ENCODE measurements around the gene PRKAB2.
"Not testable (repeated sequence)": the region's sequence is repeated elsewhere in the genome, so short reads cannot be mapped to it uniquely, and the experiment has no call there.

PRKAB2 gene

GRCh38 chr1:147185432-147185831 is 13.2 kb upstream of the PRKAB2 start:
- in situ Hi-C loops (cut with MboI; ENCODE audit: low pct_unique_long_range_greater_than_20kb, low sequenced_read_pairs), result no loop called here
- DNase-seq, result no peak

- no peak for DNase-seq
- in situ Hi-C loops (cut with MboI; ENCODE audit: low pct_unique_long_range_greater_than_20kb, low sequenced_read_pairs), result no loop called here
These were observed 5.5 kb upstream of the PRKAB2 start for GRCh38 chr1:147177611-147178380.

- no peak for DNase-seq
- in situ Hi-C loops (cut with MboI; ENCODE audit: low pct_unique_long_range_greater_than_20kb, low sequenced_read_pairs), result no loop called here
These were observed 687 bp downstream of the PRKAB2 start for GRCh38 chr1:147171399-147172167.

GRCh38 chr1:147169840-147170674 is 2.2 kb downstream of the PRKAB2 start:
- DNase-seq, result no peak
- in situ Hi-C loops (cut with MboI; ENCODE audit: low pct_unique_long_range_greater_than_20kb, low sequenced_read_pairs), result no loop called here

- no peak for DNase-seq
- in situ Hi-C loops (cut with MboI; ENCODE audit: low pct_unique_long_range_greater_than_20kb, low sequenced_read_pairs), result no loop called here
These were observed 3.1 kb downstream of the PRKAB2 start for GRCh38 chr1:147169171-147169570.

GRCh38 chr1:147168626-147169058 is 3.6 kb downstream of the PRKAB2 start:
- no peak for DNase-seq
- in situ Hi-C loops (cut with MboI; ENCODE audit: low pct_unique_long_range_greater_than_20kb, low sequenced_read_pairs), result no loop called here

GRCh38 chr1:147167365-147167764 is 4.9 kb downstream of the PRKAB2 start:
- in situ Hi-C loops (cut with MboI; ENCODE audit: low pct_unique_long_range_greater_than_20kb, low sequenced_read_pairs), result no loop called here
- DNase-seq, result no peak

- DNase-seq, result no peak
- in situ Hi-C loops (cut with MboI; ENCODE audit: low pct_unique_long_range_greater_than_20kb, low sequenced_read_pairs), result no loop called here
These were observed 9.3 kb downstream of the PRKAB2 start for GRCh38 chr1:147163019-147163418.

GRCh38 chr1:147162093-147162492 is 10.2 kb downstream of the PRKAB2 start:
- DNase-seq, result no peak
- in situ Hi-C loops (cut with MboI; ENCODE audit: low pct_unique_long_range_greater_than_20kb, low sequenced_read_pairs), result no loop called here

GRCh38 chr1:147157116-147157515 is 15.2 kb downstream of the PRKAB2 start:
- in situ Hi-C loops (cut with MboI; ENCODE audit: low pct_unique_long_range_greater_than_20kb, low sequenced_read_pairs); DNase-seq: not testable (repeated sequence)

GRCh38 chr1:147156642-147157041 is 15.6 kb downstream of the PRKAB2 start:
- in situ Hi-C loops (cut with MboI; ENCODE audit: low pct_unique_long_range_greater_than_20kb, low sequenced_read_pairs), result no loop called here
- no peak for DNase-seq

- DNase-seq, result no peak
- in situ Hi-C loops (cut with MboI; ENCODE audit: low pct_unique_long_range_greater_than_20kb, low sequenced_read_pairs), result no loop called here
These were observed 19.5 kb downstream of the PRKAB2 start for GRCh38 chr1:147152772-147153171.

- no peak for DNase-seq
- in situ Hi-C loops (cut with MboI; ENCODE audit: low pct_unique_long_range_greater_than_20kb, low sequenced_read_pairs), result no loop called here
These were observed 21.0 kb downstream of the PRKAB2 start for GRCh38 chr1:147151244-147151643.

- no peak for DNase-seq
- in situ Hi-C loops (cut with MboI; ENCODE audit: low pct_unique_long_range_greater_than_20kb, low sequenced_read_pairs), result no loop called here
These were observed 29.4 kb downstream of the PRKAB2 start for GRCh38 chr1:147142886-147143285.

- DNase-seq, result not testable (repeated sequence)
These were observed 41.5 kb downstream of the PRKAB2 start for GRCh38 chr1:147130721-147131120.

GRCh38 chr1:147129116-147129873 is 43.0 kb downstream of the PRKAB2 start:
- in situ Hi-C loops (cut with MboI; ENCODE audit: low pct_unique_long_range_greater_than_20kb, low sequenced_read_pairs), result no loop called here

More at GRCh38 chr1:147130721-147131120, 41.5 kb downstream of the PRKAB2 start:
- in situ Hi-C loops (cut with MboI; ENCODE audit: low pct_unique_long_range_greater_than_20kb, low sequenced_read_pairs), result not testable (repeated sequence)

GRCh38 chr1:147124266-147124665 is 48.0 kb downstream of the PRKAB2 start:
- DNase-seq, result no peak
- in situ Hi-C loops (cut with MboI; ENCODE audit: low pct_unique_long_range_greater_than_20kb, low sequenced_read_pairs), result no loop called here

More at GRCh38 chr1:147129116-147129873, 43.0 kb downstream of the PRKAB2 start:
- no peak for DNase-seq

- in situ Hi-C loops (cut with MboI; ENCODE audit: low pct_unique_long_range_greater_than_20kb, low sequenced_read_pairs), result no loop called here
These were observed 55.2 kb downstream of the PRKAB2 start for GRCh38 chr1:147117109-147117508.

GRCh38 chr1:147115496-147115895 is 56.8 kb downstream of the PRKAB2 start:
- no peak for DNase-seq
- in situ Hi-C loops (cut with MboI; ENCODE audit: low pct_unique_long_range_greater_than_20kb, low sequenced_read_pairs), result no loop called here

More at GRCh38 chr1:147117109-147117508, 55.2 kb downstream of the PRKAB2 start:
- no peak for DNase-seq

Data from KBM-7 (cell line).